Activated T-cell treated with anti-CD3 and anti-CD28 coated beads, Interleukin-2, amount 50 U/mL, for 24 hours (primary cell): ENCODE data around the gene ACACA.

Experiments
- DNase-seq: peaks from one replicate; pipeline ENCODE4 v3.0.0-alpha.2; 2020
- H3K27ac Mint-ChIP-seq: 2 replicates; pipeline ENCODE4 v1.8.0; 2020; ENCODE audit warnings: mild to moderate bottlenecking, mixed read lengths
- H3K27me3 Mint-ChIP-seq: 2 replicates; pipeline ENCODE4 v1.8.0; 2020; ENCODE audit warnings: mixed read lengths
- H3K36me3 Mint-ChIP-seq: 2 replicates; pipeline ENCODE4 v1.8.0; 2020; ENCODE audit warnings: low read depth, mixed read lengths
- H3K4me1 Mint-ChIP-seq: 2 replicates; pipeline ENCODE4 v1.8.0; 2020; ENCODE audit warnings: low read depth, mixed read lengths
- H3K4me3 Mint-ChIP-seq: 2 replicates; pipeline ENCODE4 v1.8.0; 2020; ENCODE audit warnings: mild to moderate bottlenecking, moderate library complexity, mixed read lengths
- H3K9me3 Mint-ChIP-seq: 2 replicates; pipeline ENCODE4 v1.8.0; 2020; ENCODE audit warnings: mixed read lengths

ACACA gene

DNA sequence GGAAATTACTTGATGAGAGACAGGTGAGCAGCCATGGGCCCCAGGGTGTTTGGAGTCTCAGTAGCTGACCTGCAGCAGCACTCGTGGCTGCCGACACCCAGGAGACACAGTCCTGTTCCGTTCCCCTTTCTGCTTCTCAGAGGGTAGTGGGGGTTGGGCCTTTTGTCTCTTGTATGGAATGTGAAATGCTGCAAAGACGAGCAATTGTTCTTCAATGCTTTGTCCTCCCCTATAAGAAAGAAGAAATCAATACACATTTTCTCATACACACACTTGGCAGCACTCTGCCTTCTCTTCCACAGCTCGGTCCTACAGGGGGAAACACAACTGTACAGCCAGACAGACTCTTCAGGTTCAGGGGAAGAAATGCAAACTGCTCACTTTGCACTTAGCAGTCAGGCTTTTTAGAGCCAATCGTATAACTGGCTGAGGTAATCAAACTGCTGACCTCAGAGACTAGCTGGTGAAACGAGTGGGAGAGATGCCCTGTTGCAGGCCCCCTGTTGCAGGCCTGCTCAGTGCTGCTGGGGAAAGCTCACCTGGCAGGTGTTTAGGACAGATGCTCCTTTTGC, 361.2 kb downstream of the ACACA start:
- H3K27ac Mint-ChIP-seq: no peak overlapping the region
- DNase-seq: no peak
- no peaks in the 10 kb centered on the region for H3K9me3 Mint-ChIP-seq
- H3K36me3 Mint-ChIP-seq: peaks cover 49% of the 10 kb centered on the region
- H3K27me3 Mint-ChIP-seq: no peaks in the 10 kb centered on the region
- H3K4me1 Mint-ChIP-seq: peaks cover 13% of the 10 kb centered on the region
- H3K4me3 Mint-ChIP-seq: no peak overlapping the region

DNA sequence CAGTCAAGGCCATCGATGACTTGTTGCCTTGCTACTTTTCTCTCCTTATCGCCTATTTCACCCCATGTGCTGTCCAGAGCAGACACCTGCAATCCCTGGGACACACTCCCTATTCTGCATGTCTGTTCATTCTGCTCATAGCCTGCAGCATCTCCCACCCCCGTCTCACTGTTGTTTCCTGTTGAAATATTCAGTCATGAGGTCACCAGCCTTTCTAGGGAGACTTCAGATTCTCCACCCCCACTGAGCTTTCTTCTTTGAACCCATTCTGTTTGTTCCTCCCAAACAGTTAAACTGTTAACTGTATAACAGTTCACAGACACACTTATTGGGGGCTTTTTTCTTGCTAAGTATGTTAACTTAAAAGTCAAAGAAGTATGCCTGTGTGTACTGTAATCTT, 363.4 kb downstream of the ACACA start:
- peaks cover 13% of the 10 kb centered on the region for H3K4me1 Mint-ChIP-seq

DNA sequence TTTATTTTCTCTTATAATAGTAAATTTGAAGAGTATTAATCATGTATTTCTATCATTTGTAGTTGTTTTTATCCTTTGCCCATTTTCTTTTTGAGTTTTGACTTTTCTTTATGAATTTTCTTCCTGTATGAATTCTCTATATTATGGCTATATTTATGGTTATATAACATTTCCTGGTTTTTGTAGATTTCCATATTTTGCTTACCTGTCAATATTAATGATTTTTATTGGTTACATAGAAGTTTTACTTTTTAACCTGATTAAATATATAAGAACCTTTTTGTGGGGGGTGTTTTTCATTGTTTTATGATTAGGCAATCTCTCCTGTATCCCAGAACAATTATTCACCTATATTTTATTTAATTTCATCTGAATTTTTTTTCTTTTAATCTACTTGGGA, 364.7 kb downstream of the ACACA start:
- peaks cover 7% of the 10 kb centered on the region for H3K4me1 Mint-ChIP-seq
- H3K36me3 Mint-ChIP-seq: peaks cover 52% of the 10 kb centered on the region
- no peaks in the 10 kb centered on the region for H3K9me3 Mint-ChIP-seq
- no peak for DNase-seq
- no peaks in the 10 kb centered on the region for H3K27me3 Mint-ChIP-seq
- no peak overlapping the region for H3K4me3 Mint-ChIP-seq
- H3K27ac Mint-ChIP-seq: no peak overlapping the region

More for the DNA sequence above, 363.4 kb downstream of the ACACA start:
- peak overlapping the region; percentile 19 for H3K27ac Mint-ChIP-seq
- H3K27me3 Mint-ChIP-seq: no peaks in the 10 kb centered on the region
- peaks cover 46% of the 10 kb centered on the region for H3K36me3 Mint-ChIP-seq
- DNase-seq: no peak
- no peaks in the 10 kb centered on the region for H3K9me3 Mint-ChIP-seq
- H3K4me3 Mint-ChIP-seq: no peak overlapping the region

DNA sequence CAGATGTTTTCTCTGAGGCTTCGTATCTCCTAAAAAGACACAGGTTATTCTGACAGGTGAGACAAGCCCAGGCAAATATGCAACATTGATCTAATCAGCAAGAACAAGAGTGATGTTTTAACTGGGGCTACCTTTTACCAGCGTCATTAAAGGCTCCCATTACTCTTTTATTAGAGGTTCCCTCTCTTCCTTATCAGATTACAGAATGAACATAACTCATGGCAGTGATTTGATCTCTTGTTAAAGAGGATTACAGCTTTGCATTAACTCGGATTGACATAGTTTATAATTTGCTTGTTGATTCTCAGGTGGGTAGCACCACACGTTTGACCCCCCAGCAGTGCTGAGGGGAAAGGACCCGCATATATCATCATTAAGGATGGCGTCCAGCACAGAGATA, 367.4 kb downstream of the ACACA start:
- H3K36me3 Mint-ChIP-seq: peaks cover 62% of the 10 kb centered on the region
- no peak for DNase-seq
- H3K4me1 Mint-ChIP-seq: peaks cover 7% of the 10 kb centered on the region
- no peak overlapping the region for H3K27ac Mint-ChIP-seq
- no peak overlapping the region for H3K4me3 Mint-ChIP-seq
- no peaks in the 10 kb centered on the region for H3K27me3 Mint-ChIP-seq
- H3K9me3 Mint-ChIP-seq: no peaks in the 10 kb centered on the region

DNA sequence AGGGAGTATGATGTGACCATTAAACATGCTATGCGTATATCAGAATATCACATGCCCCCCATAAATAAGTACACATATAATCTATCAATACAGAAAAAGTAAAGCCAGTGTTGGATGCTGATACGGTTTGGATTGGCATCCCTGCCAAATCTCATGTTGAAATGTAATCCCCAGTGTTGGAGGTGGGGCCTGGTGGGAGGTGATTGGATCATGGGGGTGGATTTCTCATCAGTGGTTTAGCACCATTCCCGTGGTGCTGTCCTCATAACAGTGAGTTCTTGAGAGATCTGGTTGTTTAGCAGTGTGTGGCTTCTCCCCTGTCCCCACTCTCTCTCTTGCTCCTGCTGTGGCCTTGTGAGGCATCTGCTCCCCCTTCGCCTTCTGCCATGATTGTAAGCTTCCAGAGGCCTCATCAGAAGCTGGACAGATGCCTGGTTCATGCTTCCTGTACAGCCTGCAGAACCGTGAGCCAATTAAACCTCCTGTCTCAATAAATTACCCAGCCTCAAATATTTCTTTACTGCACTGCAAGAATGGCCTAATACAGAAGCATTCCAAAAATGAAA, 369.0 kb downstream of the ACACA start:
- H3K27ac Mint-ChIP-seq: peak overlapping the region; percentile 60
- H3K9me3 Mint-ChIP-seq: no peaks in the 10 kb centered on the region
- no peak for DNase-seq
- H3K36me3 Mint-ChIP-seq: peaks cover 68% of the 10 kb centered on the region
- H3K4me1 Mint-ChIP-seq: peaks cover 2% of the 10 kb centered on the region
- no peak overlapping the region for H3K4me3 Mint-ChIP-seq
- no peaks in the 10 kb centered on the region for H3K27me3 Mint-ChIP-seq
